MM.1S (cell line): ENCODE data around the gene PDE10A.

Source experiments
- DNase-seq: peaks from one replicate; pipeline ENCODE4 v3.0.0-alpha.2; 2015
- H2AFZ ChIP-seq: fragments of 300-600 bp; sonication (generic); 2 replicates; pipeline ENCODE4 v1.6.0; 2016; ENCODE audit warnings: antibody characterized with exemption, low read length
- H3F3A ChIP-seq: fragments of 300-600 bp; sonication (generic); 2 replicates; pipeline ENCODE4 v1.6.1; 2016; ENCODE audit warnings: mild to moderate bottlenecking, antibody characterized with exemption, low read length, moderate library complexity, mixed read lengths; ENCODE audit not compliant: insufficient read depth
- H3K27ac ChIP-seq: fragments of 300-600 bp; sonication (generic); 2 replicates; pipeline ENCODE4 v1.5.1; 2016; ENCODE audit warnings: mild to moderate bottlenecking, low read length
- H3K27me3 ChIP-seq: fragments of 300-600 bp; sonication (generic); replicated peaks from 2 replicates; pipeline ENCODE4 v1.6.0; 2016; ENCODE audit warnings: low read length; ENCODE audit not compliant: insufficient read depth
- H3K36me3 ChIP-seq: fragments of 300-600 bp; sonication (generic); replicated peaks from 2 replicates; pipeline ENCODE4 v1.6.1; 2016; ENCODE audit warnings: mild to moderate bottlenecking, low read length, mixed read lengths; ENCODE audit not compliant: insufficient read depth
- H3K4me1 ChIP-seq: fragments of 300-600 bp; sonication (generic); 2 replicates; pipeline ENCODE4 v1.6.1; 2016; ENCODE audit warnings: low read length, mixed read lengths
- H3K4me2 ChIP-seq: fragments of 300-600 bp; sonication (generic); 2 replicates; pipeline ENCODE4 v1.6.0; 2016; ENCODE audit warnings: low read depth, low read length
- H3K4me3 ChIP-seq: fragments of 300-600 bp; sonication (generic); 2 replicates; pipeline ENCODE4 v1.5.1; 2016; ENCODE audit warnings: low read length, mixed read lengths
- H3K79me2 ChIP-seq: fragments of 300-600 bp; sonication (generic); 2 replicates; pipeline ENCODE4 v1.6.1; 2016; ENCODE audit warnings: mixed run types, low read length, mixed read lengths
- H3K9ac ChIP-seq: fragments of 300-600 bp; sonication (generic); 2 replicates; pipeline ENCODE4 v1.6.1; 2016; ENCODE audit warnings: low read length, mixed read lengths
- H3K9me2 ChIP-seq: fragments of 300-600 bp; sonication (generic); replicated peaks from 2 replicates; pipeline ENCODE4 v1.6.1; 2016; ENCODE audit warnings: mild to moderate bottlenecking, low read length, mixed read lengths; ENCODE audit not compliant: insufficient read depth
- H3K9me3 ChIP-seq: fragments of 300-600 bp; sonication (generic); replicated peaks from 2 replicates; pipeline ENCODE4 v1.6.1; 2016; ENCODE audit warnings: mild to moderate bottlenecking, low read length, mixed read lengths; ENCODE audit not compliant: insufficient read depth
- H4K20me1 ChIP-seq: fragments of 300-600 bp; sonication (generic); 2 replicates; pipeline ENCODE4 v1.6.1; 2016; ENCODE audit warnings: mild to moderate bottlenecking, low read length, moderate library complexity, mixed read lengths; ENCODE audit not compliant: insufficient read depth
- CTCF ChIP-seq: fragments of 300-600 bp; sonication (generic); IDR thresholded peaks from 2 replicates; pipeline ENCODE4 v1.5.1; 2016; ENCODE audit warnings: antibody characterized with exemption, low read length, mixed read lengths
- EZH2 ChIP-seq: fragments of 300-600 bp; sonication (generic); optimal IDR thresholded peaks from 2 replicates; pipeline ENCODE3; 2017; ENCODE audit warnings: low read depth, mild to moderate bottlenecking, antibody characterized with exemption, low read length, mixed read lengths
- EZH2phosphoT487 ChIP-seq: fragments of 300-600 bp; sonication (generic); IDR thresholded peaks from 2 replicates; pipeline ENCODE4 v1.6.1; 2018; ENCODE audit warnings: antibody characterized with exemption, low read length

Gene PDE10A

GRCh38 chr6:165586706-165587105 lies 76.3 kb downstream of the PDE10A start:
- H4K20me1 ChIP-seq = no peaks in the 10 kb centered on the region
- no peak overlapping the region for H3K4me2 ChIP-seq
- no peak for TF ChIP-seq CTCF
- no peak for TF ChIP-seq EZH2
- no peak for TF ChIP-seq EZH2phosphoT487
- no peak overlapping the region for H3K9ac ChIP-seq
- H3K27me3 ChIP-seq = no peaks in the 10 kb centered on the region
- H3F3A ChIP-seq = no peaks in the 10 kb centered on the region
- H3K79me2 ChIP-seq = no peaks in the 10 kb centered on the region
- no peaks in the 10 kb centered on the region for H3K36me3 ChIP-seq
- H3K27ac ChIP-seq = no peak overlapping the region
- H3K4me3 ChIP-seq = no peak overlapping the region
- no peaks in the 10 kb centered on the region for H3K4me1 ChIP-seq
- no peaks in the 10 kb centered on the region for H3K9me2 ChIP-seq
- no peak for DNase-seq
- H2AFZ ChIP-seq = no peak overlapping the region
- no peaks in the 10 kb centered on the region for H3K9me3 ChIP-seq

- Histone ChIP-seq H4K20me1 (no peaks in the 10 kb centered on the region), H3K79me2 (no peaks in the 10 kb centered on the region), H2AFZ (no peak overlapping the region), H3K36me3 (no peaks in the 10 kb centered on the region), H3K9ac (no peak overlapping the region), H3K27me3 (no peaks in the 10 kb centered on the region), H3K27ac (no peak overlapping the region), H3F3A (no peaks in the 10 kb centered on the region), H3K4me3 (no peak overlapping the region), H3K4me1 (no peaks in the 10 kb centered on the region), H3K9me2 (no peaks in the 10 kb centered on the region), H3K9me3 (no peaks in the 10 kb centered on the region), H3K4me2 (no peak overlapping the region)
- no peak for DNase-seq
- TF ChIP-seq CTCF = no peak
- TF ChIP-seq EZH2 = no peak
- no peak for TF ChIP-seq EZH2phosphoT487
Measured at GRCh38 chr6:165585060-165585459, 78.0 kb downstream of the PDE10A start.

- Histone ChIP-seq H2AFZ (no peak overlapping the region), H3K27ac (no peak overlapping the region)
Measured at GRCh38 chr6:165584541-165584940, 78.5 kb downstream of the PDE10A start.

More at GRCh38 chr6:165584541-165584940, 78.5 kb downstream of the PDE10A start:
- Histone ChIP-seq H3K4me1 (no peaks in the 10 kb centered on the region), H3K9me2 (no peaks in the 10 kb centered on the region), H3K79me2 (no peaks in the 10 kb centered on the region), H3F3A (no peaks in the 10 kb centered on the region), H3K4me3 (no peak overlapping the region), H4K20me1 (no peaks in the 10 kb centered on the region), H3K9ac (no peak overlapping the region), H3K36me3 (no peaks in the 10 kb centered on the region), H3K9me3 (no peaks in the 10 kb centered on the region), H3K4me2 (no peak overlapping the region), H3K27me3 (no peaks in the 10 kb centered on the region)
- DNase-seq = no peak
- TF ChIP-seq EZH2phosphoT487 (no peak), EZH2 (no peak), CTCF (no peak)
